Liver (tissue), 9 donors: ENCODE data around the gene EXOG. TPM values are rescaled to one million over a fixed set of nuclear protein-coding genes. Genes with fewer than 3 reads are reported as not detected.

ENCODE experiments used
- DNase-seq: peaks from one replicate; pipeline ENCODE4 v3.0.0-alpha.2; 2017; ENCODE audit warnings: low spot score
- H3K27ac ChIP-seq, 2 donors: one replicate each; pipeline ENCODE4 v1.7.0; 2013; ENCODE audit warnings: inconsistent platforms in 2 of 2, low read length in 2 of 2, control low read depth in 1 of 2, low read depth in 1 of 2, mild to moderate bottlenecking in 1 of 2
- H3K27me3 ChIP-seq, 4 donors: one replicate each; pipeline versions ENCODE4 v1.6.1 to v1.7.0; 2013; ENCODE audit warnings: low read length in 3 of 4, inconsistent platforms in 1 of 4, mild to moderate bottlenecking in 1 of 4, moderate library complexity in 1 of 4; ENCODE audit not compliant: control insufficient read depth in 4 of 4, insufficient read depth in 4 of 4
- H3K36me3 ChIP-seq, 4 donors: one replicate each; pipeline versions ENCODE4 v1.6.1 to v1.7.0; 2013; ENCODE audit warnings: low read length in 3 of 4, mild to moderate bottlenecking in 3 of 4, low read depth in 1 of 4, moderate library complexity in 1 of 4; ENCODE audit not compliant: control insufficient read depth in 4 of 4, insufficient read depth in 3 of 4
- H3K4me1 ChIP-seq, 4 donors: one replicate each; pipeline versions ENCODE4 v1.6.1 to v1.7.0; 2013; ENCODE audit warnings: low read length in 3 of 4, mild to moderate bottlenecking in 3 of 4, moderate library complexity in 1 of 4; ENCODE audit not compliant: control insufficient read depth in 4 of 4, insufficient read depth in 4 of 4
- H3K4me3 ChIP-seq, 3 donors: one replicate each; pipeline versions ENCODE4 v1.6.1 to v1.7.0; 2013; ENCODE audit warnings: low read length in 3 of 3, control low read depth in 1 of 3, low read depth in 1 of 3, mild to moderate bottlenecking in 1 of 3
- H3K9ac ChIP-seq, 2 donors: one replicate each; pipeline ENCODE4 v1.7.0; 2013; ENCODE audit warnings: low read length in 2 of 2, mild to moderate bottlenecking in 2 of 2, moderate library complexity in 2 of 2, control low read depth in 1 of 2, low read depth in 1 of 2
- H3K9me3 ChIP-seq, 4 donors: one replicate each; pipeline versions ENCODE4 v1.6.1 to v1.7.0; 2013; ENCODE audit warnings: low read length in 3 of 4; ENCODE audit not compliant: control insufficient read depth in 4 of 4
- EGR1 ChIP-seq, 2 donors: IDR thresholded peaks; 2 replicates each; pipeline ENCODE4 v1.6.1; 2016 to 2018; ENCODE audit warnings: antibody characterized with exemption in 2 of 2, low read depth in 2 of 2
- FOXA1 ChIP-seq: IDR thresholded peaks from 2 replicates; pipeline ENCODE4 v1.6.1; 2016; ENCODE audit warnings: antibody characterized with exemption
- FOXA2 ChIP-seq: IDR thresholded peaks from 2 replicates; pipeline ENCODE4 v1.6.1; 2016; ENCODE audit warnings: antibody characterized with exemption
- GABPA ChIP-seq, 2 donors: IDR thresholded peaks in 1 of 2; conservative IDR thresholded peaks in 1 of 2; 2 replicates each; pipeline ENCODE4 v1.6.1; 2016; ENCODE audit warnings: antibody characterized with exemption in 2 of 2, mild to moderate bottlenecking in 1 of 2, moderate library complexity in 1 of 2
- HNF4A ChIP-seq, 2 donors: conservative IDR thresholded peaks; 2 replicates each; pipeline ENCODE4 v1.6.1; 2016; ENCODE audit warnings: antibody characterized with exemption in 2 of 2, mild to moderate bottlenecking in 2 of 2
- HNF4G ChIP-seq: IDR thresholded peaks from 2 replicates; pipeline ENCODE4 v1.6.1; 2016; ENCODE audit warnings: antibody characterized with exemption
- JUND ChIP-seq, 2 donors: IDR thresholded peaks; 2 replicates each; pipeline ENCODE4 v1.6.1; 2016; ENCODE audit warnings: antibody characterized with exemption in 2 of 2
- NR2F2 ChIP-seq: IDR thresholded peaks from 2 replicates; pipeline ENCODE4 v1.6.1; 2016; ENCODE audit warnings: antibody characterized with exemption
- RAD21 ChIP-seq, 2 donors: IDR thresholded peaks; 2 replicates each; pipeline ENCODE4 v1.6.1; 2016; ENCODE audit warnings: antibody characterized with exemption in 2 of 2, mild to moderate bottlenecking in 2 of 2
- RXRA ChIP-seq, 2 donors: IDR thresholded peaks; 2 replicates each; pipeline ENCODE4 v1.6.1; 2017 to 2018; ENCODE audit warnings: antibody characterized with exemption in 2 of 2, mild to moderate bottlenecking in 1 of 2
- SP1 ChIP-seq: IDR thresholded peaks from 2 replicates; pipeline ENCODE4 v1.6.1; 2018; ENCODE audit warnings: antibody characterized with exemption, mild to moderate bottlenecking
- TAF1 ChIP-seq: conservative IDR thresholded peaks from 2 replicates; pipeline ENCODE4 v1.6.1; 2016; ENCODE audit warnings: antibody characterized with exemption, mild to moderate bottlenecking
- YY1 ChIP-seq: IDR thresholded peaks from 2 replicates; pipeline ENCODE4 v1.6.1; 2016; ENCODE audit warnings: antibody characterized with exemption, mild to moderate bottlenecking
- WGBS: extraction: QIAGEN DNeasy Blood & Tissue Kit; methylation state at CpG from one replicate; pipeline ENCODE4 v1.1.7; 2013; 5-methylcytosine and 5-hydroxymethylcytosine counted together
- polyA plus RNA-seq, 2 donors: library from polyadenylated mRNA; stranded (reverse) in 1 of 2; unstranded in 1 of 2; fragments of 200-250 nt in 1 of 2; fragments of >200 nt in 1 of 2; fragmentation: Nextera tagmentation in 1 of 2; extraction: Ambion mirVana in 1 of 2; gene quantifications; one replicate each; pipeline versions ENCODE4 v1.2.1 to v1.2.3, GENCODE V29; 2013 to 2015
- total RNA-seq, 2 donors: library from RNA; depleted of rRNA; stranded (reverse); fragments of >200 nt; gene quantifications; one replicate each; pipeline ENCODE4 v1.2.3, GENCODE V29; 2014
- TF ChIP-seq, protein P1 (sequence below): IDR thresholded peaks from 2 replicates; pipeline ENCODE4 v1.6.1; 2016; ENCODE audit warnings: antibody characterized with exemption, mild to moderate bottlenecking
- TF ChIP-seq, protein P2 (sequence below): IDR thresholded peaks from 2 replicates; pipeline ENCODE4 v1.6.1; 2016; ENCODE audit warnings: antibody characterized with exemption
- TF ChIP-seq, protein P3 (sequence below): IDR thresholded peaks from 2 replicates; pipeline ENCODE4 v1.6.1; 2016; ENCODE audit warnings: antibody characterized with exemption
- TF ChIP-seq, protein P4 (sequence below): IDR thresholded peaks from 2 replicates; pipeline ENCODE4 v1.6.1; 2016; ENCODE audit warnings: antibody characterized with exemption
- TF ChIP-seq, protein P5 (sequence below): fragments of 150-350 bp; IDR thresholded peaks from 2 replicates; pipeline ENCODE4 v1.5.1; 2017; ENCODE audit warnings: improper control_type of control experiment, low read depth, low read length; ENCODE audit not compliant: missing input control
- donor health status: healthy.
- donor health status: healthy.
- donor health status: healthy.
- donor health status: healthy.
- donor health status: healthy.

Gene EXOG
- total and polyA plus RNA-seq, 4 donors, result 2.1 to 4.4 (median 3.9) TPM

DNA sequence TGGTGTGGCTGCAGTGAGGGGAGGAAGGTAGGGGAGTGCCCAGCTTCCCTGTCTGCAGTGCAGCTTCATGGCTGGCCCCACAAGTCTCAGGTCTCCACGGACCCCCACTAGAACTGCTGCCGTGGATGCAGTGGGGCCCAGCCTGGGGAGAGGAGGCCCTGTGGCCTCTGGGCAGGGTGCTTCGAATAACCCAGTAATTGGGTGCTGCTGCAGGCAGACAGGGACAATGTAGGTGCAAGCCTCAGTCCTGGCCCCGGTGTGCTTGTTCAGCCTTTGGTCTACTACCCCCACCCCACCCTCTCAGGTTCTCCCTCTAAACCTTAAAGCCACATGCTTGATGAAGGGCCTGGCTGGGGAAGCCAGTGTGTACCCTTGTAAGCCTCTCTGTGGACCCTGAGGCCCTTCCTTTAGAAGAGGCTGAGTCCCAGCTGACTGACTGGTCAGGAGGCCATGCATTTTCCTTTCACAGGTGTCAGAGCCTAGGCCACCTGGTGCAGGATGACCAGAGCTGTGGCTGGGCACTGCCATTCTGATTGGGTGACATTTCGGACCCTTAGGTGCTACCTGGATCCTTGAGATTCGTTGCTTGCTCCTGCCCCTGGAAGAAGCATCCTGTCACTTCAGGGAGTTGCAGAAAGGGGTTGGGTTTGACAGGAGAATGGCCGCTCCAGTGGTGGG is 21.1 kb upstream of the EXOG start:
- DNase-seq, result no peak
- TF ChIP-seq SP1 (no peak), HNF4G (no peak), YY1 (no peak), RXRA (IDR thresholded peaks at IDR 0.05) (no peak), TAF1 (no peak), EGR1 (IDR thresholded peaks at IDR 0.05; ENCODE audit: low read depth in 2 of 2) (no peak), RAD21 (IDR thresholded peaks at IDR 0.05) (no peak), NR2F2 (no peak), JUND (IDR thresholded peaks at IDR 0.05) (no peak), GABPA (IDR thresholded peaks at IDR 0.05 in 1 of 2, conservative IDR thresholded peaks at IDR 0.05 in 1 of 2) (no peak), FOXA1 (no peak), FOXA2 (no peak), HNF4A (conservative IDR thresholded peaks at IDR 0.05) (no peak)
- TF ChIP-seq, protein P1, sequence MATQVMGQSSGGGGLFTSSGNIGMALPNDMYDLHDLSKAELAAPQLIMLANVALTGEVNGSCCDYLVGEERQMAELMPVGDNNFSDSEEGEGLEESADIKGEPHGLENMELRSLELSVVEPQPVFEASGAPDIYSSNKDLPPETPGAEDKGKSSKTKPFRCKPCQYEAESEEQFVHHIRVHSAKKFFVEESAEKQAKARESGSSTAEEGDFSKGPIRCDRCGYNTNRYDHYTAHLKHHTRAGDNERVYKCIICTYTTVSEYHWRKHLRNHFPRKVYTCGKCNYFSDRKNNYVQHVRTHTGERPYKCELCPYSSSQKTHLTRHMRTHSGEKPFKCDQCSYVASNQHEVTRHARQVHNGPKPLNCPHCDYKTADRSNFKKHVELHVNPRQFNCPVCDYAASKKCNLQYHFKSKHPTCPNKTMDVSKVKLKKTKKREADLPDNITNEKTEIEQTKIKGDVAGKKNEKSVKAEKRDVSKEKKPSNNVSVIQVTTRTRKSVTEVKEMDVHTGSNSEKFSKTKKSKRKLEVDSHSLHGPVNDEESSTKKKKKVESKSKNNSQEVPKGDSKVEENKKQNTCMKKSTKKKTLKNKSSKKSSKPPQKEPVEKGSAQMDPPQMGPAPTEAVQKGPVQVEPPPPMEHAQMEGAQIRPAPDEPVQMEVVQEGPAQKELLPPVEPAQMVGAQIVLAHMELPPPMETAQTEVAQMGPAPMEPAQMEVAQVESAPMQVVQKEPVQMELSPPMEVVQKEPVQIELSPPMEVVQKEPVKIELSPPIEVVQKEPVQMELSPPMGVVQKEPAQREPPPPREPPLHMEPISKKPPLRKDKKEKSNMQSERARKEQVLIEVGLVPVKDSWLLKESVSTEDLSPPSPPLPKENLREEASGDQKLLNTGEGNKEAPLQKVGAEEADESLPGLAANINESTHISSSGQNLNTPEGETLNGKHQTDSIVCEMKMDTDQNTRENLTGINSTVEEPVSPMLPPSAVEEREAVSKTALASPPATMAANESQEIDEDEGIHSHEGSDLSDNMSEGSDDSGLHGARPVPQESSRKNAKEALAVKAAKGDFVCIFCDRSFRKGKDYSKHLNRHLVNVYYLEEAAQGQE, result no peak
- TF ChIP-seq, protein P2, sequence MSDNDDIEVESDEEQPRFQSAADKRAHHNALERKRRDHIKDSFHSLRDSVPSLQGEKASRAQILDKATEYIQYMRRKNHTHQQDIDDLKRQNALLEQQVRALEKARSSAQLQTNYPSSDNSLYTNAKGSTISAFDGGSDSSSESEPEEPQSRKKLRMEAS, result no peak
- TF ChIP-seq, protein P3, sequence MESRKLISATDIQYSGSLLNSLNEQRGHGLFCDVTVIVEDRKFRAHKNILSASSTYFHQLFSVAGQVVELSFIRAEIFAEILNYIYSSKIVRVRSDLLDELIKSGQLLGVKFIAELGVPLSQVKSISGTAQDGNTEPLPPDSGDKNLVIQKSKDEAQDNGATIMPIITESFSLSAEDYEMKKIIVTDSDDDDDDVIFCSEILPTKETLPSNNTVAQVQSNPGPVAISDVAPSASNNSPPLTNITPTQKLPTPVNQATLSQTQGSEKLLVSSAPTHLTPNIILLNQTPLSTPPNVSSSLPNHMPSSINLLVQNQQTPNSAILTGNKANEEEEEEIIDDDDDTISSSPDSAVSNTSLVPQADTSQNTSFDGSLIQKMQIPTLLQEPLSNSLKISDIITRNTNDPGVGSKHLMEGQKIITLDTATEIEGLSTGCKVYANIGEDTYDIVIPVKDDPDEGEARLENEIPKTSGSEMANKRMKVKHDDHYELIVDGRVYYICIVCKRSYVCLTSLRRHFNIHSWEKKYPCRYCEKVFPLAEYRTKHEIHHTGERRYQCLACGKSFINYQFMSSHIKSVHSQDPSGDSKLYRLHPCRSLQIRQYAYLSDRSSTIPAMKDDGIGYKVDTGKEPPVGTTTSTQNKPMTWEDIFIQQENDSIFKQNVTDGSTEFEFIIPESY, result no peak
- TF ChIP-seq, protein P4, sequence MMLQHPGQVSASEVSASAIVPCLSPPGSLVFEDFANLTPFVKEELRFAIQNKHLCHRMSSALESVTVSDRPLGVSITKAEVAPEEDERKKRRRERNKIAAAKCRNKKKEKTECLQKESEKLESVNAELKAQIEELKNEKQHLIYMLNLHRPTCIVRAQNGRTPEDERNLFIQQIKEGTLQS, result no peak
- TF ChIP-seq, protein P5, sequence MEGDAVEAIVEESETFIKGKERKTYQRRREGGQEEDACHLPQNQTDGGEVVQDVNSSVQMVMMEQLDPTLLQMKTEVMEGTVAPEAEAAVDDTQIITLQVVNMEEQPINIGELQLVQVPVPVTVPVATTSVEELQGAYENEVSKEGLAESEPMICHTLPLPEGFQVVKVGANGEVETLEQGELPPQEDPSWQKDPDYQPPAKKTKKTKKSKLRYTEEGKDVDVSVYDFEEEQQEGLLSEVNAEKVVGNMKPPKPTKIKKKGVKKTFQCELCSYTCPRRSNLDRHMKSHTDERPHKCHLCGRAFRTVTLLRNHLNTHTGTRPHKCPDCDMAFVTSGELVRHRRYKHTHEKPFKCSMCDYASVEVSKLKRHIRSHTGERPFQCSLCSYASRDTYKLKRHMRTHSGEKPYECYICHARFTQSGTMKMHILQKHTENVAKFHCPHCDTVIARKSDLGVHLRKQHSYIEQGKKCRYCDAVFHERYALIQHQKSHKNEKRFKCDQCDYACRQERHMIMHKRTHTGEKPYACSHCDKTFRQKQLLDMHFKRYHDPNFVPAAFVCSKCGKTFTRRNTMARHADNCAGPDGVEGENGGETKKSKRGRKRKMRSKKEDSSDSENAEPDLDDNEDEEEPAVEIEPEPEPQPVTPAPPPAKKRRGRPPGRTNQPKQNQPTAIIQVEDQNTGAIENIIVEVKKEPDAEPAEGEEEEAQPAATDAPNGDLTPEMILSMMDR, result no peak
- H3K36me3 ChIP-seq, result peaks cover 2 to 17% (median 3%) of the 10 kb centered on the region in 4 donors
- 93% methylated on average over 7 of the region's 7 CpGs for WGBS
- H3K27me3 ChIP-seq, result no peaks in the 10 kb centered on the region
- no peak overlapping the region for H3K9ac ChIP-seq
- peaks cover 10 to 36% (median 20%) of the 10 kb centered on the region in 4 donors for H3K4me1 ChIP-seq
- H3K27ac ChIP-seq, result no peak overlapping the region
- H3K4me3 ChIP-seq, result no peak overlapping the region
- H3K9me3 ChIP-seq, result no peaks in the 10 kb centered on the region
